DOHH2 (cell line): ENCODE measurements around the gene WWP2.

ENCODE experiments used
- EZH2phosphoT487 ChIP-seq: fragments of 200-600 bp; sonication (generic); IDR thresholded peaks from 2 replicates; pipeline ENCODE4 v1.6.1; 2017; ENCODE audit warnings: borderline replicate concordance, mild to moderate bottlenecking, antibody characterized with exemption, low read length, moderate library complexity, mixed read lengths
- TF ChIP-seq, protein P1 (sequence below): fragments of 200-600 bp; sonication (generic); IDR thresholded peaks from one replicate; pipeline ENCODE4 v1.5.1; 2014; ENCODE audit warnings: antibody characterized with exemption, mild to moderate bottlenecking, low read depth, low read length; ENCODE audit not compliant: poor library complexity, severe bottlenecking

GRCh38 chr16:69821844-69822173, 59.7 kb downstream of the WWP2 start:
- no peak for TF ChIP-seq EZH2phosphoT487
- TF ChIP-seq, protein P1, sequence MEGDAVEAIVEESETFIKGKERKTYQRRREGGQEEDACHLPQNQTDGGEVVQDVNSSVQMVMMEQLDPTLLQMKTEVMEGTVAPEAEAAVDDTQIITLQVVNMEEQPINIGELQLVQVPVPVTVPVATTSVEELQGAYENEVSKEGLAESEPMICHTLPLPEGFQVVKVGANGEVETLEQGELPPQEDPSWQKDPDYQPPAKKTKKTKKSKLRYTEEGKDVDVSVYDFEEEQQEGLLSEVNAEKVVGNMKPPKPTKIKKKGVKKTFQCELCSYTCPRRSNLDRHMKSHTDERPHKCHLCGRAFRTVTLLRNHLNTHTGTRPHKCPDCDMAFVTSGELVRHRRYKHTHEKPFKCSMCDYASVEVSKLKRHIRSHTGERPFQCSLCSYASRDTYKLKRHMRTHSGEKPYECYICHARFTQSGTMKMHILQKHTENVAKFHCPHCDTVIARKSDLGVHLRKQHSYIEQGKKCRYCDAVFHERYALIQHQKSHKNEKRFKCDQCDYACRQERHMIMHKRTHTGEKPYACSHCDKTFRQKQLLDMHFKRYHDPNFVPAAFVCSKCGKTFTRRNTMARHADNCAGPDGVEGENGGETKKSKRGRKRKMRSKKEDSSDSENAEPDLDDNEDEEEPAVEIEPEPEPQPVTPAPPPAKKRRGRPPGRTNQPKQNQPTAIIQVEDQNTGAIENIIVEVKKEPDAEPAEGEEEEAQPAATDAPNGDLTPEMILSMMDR: no peak
